ENCODE measurements around the gene CST2. TPM values are rescaled to one million over a fixed set of nuclear protein-coding genes. Genes with fewer than 3 reads are reported as not detected.

The CST2 gene
- total and polyA plus RNA-seq, 2 experiments from 2014 or later, result not detected

GRCh38 chr20:23832775-23833513 is 6.4 kb upstream of the CST2 start:
- Mint-ChIP-seq H3K4me1 (no peaks in the 10 kb centered on the region; the same call in 2 of the 3 replicates), H3K36me3 (ENCODE audit: low read depth) (peaks cover 9% of the 10 kb centered on the region; the same call in 2 of the 3 replicates), H3K27ac (no peak overlapping the region; the same call in 1 of the 2 replicates), H3K4me3 (no peak overlapping the region), H3K27me3 (ENCODE audit: insufficient read depth, low read depth, poor library complexity) (peaks cover 2% of the 10 kb centered on the region), H3K9me3 (peaks cover 12% of the 10 kb centered on the region; the same call in 2 of the 3 replicates)
- TF ChIP-seq ETS1 (IDR thresholded peaks at IDR 0.05), result no peak
- no peak for TF ChIP-seq EZH2 (IDR thresholded peaks at IDR 0.05; ENCODE audit: low read depth, unreplicated experiment)
- TF ChIP-seq POLR2AphosphoS5 (IDR thresholded peaks at IDR 0.05; ENCODE audit: low read depth), result no peak
- TF ChIP-seq JUNB (IDR thresholded peaks at IDR 0.05; ENCODE audit: unreplicated experiment), result no peak
- TF ChIP-seq EZH2phosphoT487 (IDR thresholded peaks at IDR 0.05; ENCODE audit: unreplicated experiment), result no peak
- TF ChIP-seq CTCF (conservative IDR thresholded peaks at IDR 0.05; ENCODE audit: low read depth in 2 of 2), result no peak
- TF ChIP-seq CREB1 (CRISPR knock-in tag; IDR thresholded peaks at IDR 0.05; ENCODE audit: low read depth), result no peak
- no peak for TF ChIP-seq NANOG (IDR thresholded peaks at IDR 0.05; ENCODE audit: borderline replicate concordance)
- TF ChIP-seq REST (IDR thresholded peaks at IDR 0.05; ENCODE audit: unreplicated experiment), result no peak
- TF ChIP-seq STAT1 (IDR thresholded peaks at IDR 0.05; ENCODE audit: unreplicated experiment), result no peak
- no peak for TF ChIP-seq ZNF331 (CRISPR knock-in tag; IDR thresholded peaks at IDR 0.05; ENCODE audit: low read depth)
- TF ChIP-seq ZNF114 (CRISPR knock-in tag; IDR thresholded peaks at IDR 0.05), result no peak
- TF ChIP-seq ZNF462 (CRISPR knock-in tag; IDR thresholded peaks at IDR 0.05), result no peak
- Histone ChIP-seq H3K79me2 (replicated peaks; ENCODE audit: insufficient read depth) (no peaks in the 10 kb centered on the region), H3K9me2 (ENCODE audit: insufficient read depth) (peaks cover 6% of the 10 kb centered on the region; the same call in 1 of the 2 replicates), H3K36me3 (ENCODE audit: insufficient read depth) (no peaks in the 10 kb centered on the region), H3K4me2 (no peak overlapping the region), H3K4me1 (ENCODE audit: insufficient read depth) (no peaks in the 10 kb centered on the region), H3K27ac (ENCODE audit: low read depth) (no peak overlapping the region), H3K4me3 (no peak overlapping the region), H3K27me3 (ENCODE audit: insufficient read depth) (no peaks in the 10 kb centered on the region), H2AFZ (no peak overlapping the region), H3F3A (replicated peaks; ENCODE audit: low read depth) (no peaks in the 10 kb centered on the region), H4K20me1 (replicated peaks; ENCODE audit: insufficient read depth) (no peaks in the 10 kb centered on the region)
- ATAC-seq (no peak), DNase-seq (ENCODE audit: low spot score) (no peak)
